Mesothelial cell of epicardium (in vitro differentiated cells): Measurements from ENCODE around the gene CHRM5. TPM values are rescaled to one million over a fixed set of nuclear protein-coding genes. Genes with fewer than 3 reads are reported as not detected.
"Not testable (repeated sequence)": the region's sequence is repeated elsewhere in the genome, so short reads cannot be mapped to it uniquely, and the experiment has no call there.

Source experiments
- DNase-seq, 2 experiments: peaks; one replicate each; pipeline ENCODE4 v3.0.0; 2021; ENCODE audit warnings: low spot score in 2 of 2; ENCODE audit not compliant: unreplicated experiment in 2 of 2
- H3K27ac Mint-ChIP-seq: 2 replicates; pipeline ENCODE4 v1.8.0; 2021; ENCODE audit warnings: mixed read lengths
- H3K27me3 Mint-ChIP-seq: 2 replicates; pipeline ENCODE4 v1.8.0; 2021; ENCODE audit warnings: low read depth, mixed read lengths
- H3K36me3 Mint-ChIP-seq: 2 replicates; pipeline ENCODE4 v1.8.0; 2021; ENCODE audit warnings: mixed read lengths
- H3K4me1 Mint-ChIP-seq: 2 replicates; pipeline ENCODE4 v1.8.0; 2021; ENCODE audit warnings: mixed read lengths
- H3K4me3 Mint-ChIP-seq: 2 replicates; pipeline ENCODE4 v1.8.0; 2021; ENCODE audit warnings: mild to moderate bottlenecking, moderate library complexity, mixed read lengths
- H3K9me3 Mint-ChIP-seq: 2 replicates; pipeline ENCODE4 v1.8.0; 2021; ENCODE audit warnings: mixed read lengths
- total RNA-seq: library from RNA; stranded (reverse); gene quantifications from 3 replicates; pipeline ENCODE4 v1.2.1, GENCODE V29; 2021
- TF ChIP-seq, protein P1 (sequence below): fragments of 200-600 bp; sonication (generic); IDR thresholded peaks from one replicate; pipeline ENCODE4 v1.5.0; 2021; ENCODE audit warnings: antibody characterized with exemption; ENCODE audit not compliant: unreplicated experiment

The CHRM5 gene
- total RNA-seq, 1 donor from 2014 or later: 0.13 TPM

DNA sequence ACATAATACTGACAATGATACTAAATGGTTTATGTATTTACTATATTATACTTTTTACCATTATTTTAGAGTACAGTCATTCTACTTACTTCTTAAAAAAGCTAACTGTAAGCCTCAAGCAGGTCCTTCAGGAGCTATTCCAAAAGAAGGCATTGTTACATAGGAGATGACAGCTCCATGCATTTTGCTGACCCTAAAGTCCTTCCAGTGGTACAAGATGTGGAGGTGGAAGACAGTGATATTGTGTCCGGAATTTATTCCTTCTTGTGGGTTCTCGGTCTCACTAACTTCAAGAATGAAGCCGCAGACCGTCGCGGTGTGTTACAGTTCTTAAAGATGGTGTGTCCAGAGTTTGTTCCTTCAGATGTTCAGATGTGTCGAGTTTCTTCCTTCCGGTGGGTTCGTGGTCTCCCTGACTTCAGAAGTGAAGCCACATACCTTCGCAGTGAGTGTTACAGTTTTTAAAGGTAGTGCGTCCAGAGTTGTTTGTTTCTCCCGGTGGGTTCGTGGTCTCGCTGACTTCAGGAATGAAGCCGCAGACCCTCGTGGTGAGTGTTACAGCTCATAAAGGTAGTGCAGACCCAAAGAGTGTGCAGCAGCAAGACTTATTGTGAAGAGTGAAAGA is 49.8 kb downstream of the CHRM5 start:
- no peak for DNase-seq
- Mint-ChIP-seq H3K27me3 (no peaks in the 10 kb centered on the region), H3K9me3 (peaks cover 5% of the 10 kb centered on the region), H3K4me1 (no peaks in the 10 kb centered on the region), H3K27ac (no peak overlapping the region), H3K36me3 (peaks cover 8% of the 10 kb centered on the region), H3K4me3 (no peak overlapping the region)
- TF ChIP-seq, protein P1, sequence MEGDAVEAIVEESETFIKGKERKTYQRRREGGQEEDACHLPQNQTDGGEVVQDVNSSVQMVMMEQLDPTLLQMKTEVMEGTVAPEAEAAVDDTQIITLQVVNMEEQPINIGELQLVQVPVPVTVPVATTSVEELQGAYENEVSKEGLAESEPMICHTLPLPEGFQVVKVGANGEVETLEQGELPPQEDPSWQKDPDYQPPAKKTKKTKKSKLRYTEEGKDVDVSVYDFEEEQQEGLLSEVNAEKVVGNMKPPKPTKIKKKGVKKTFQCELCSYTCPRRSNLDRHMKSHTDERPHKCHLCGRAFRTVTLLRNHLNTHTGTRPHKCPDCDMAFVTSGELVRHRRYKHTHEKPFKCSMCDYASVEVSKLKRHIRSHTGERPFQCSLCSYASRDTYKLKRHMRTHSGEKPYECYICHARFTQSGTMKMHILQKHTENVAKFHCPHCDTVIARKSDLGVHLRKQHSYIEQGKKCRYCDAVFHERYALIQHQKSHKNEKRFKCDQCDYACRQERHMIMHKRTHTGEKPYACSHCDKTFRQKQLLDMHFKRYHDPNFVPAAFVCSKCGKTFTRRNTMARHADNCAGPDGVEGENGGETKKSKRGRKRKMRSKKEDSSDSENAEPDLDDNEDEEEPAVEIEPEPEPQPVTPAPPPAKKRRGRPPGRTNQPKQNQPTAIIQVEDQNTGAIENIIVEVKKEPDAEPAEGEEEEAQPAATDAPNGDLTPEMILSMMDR: no peak

DNA sequence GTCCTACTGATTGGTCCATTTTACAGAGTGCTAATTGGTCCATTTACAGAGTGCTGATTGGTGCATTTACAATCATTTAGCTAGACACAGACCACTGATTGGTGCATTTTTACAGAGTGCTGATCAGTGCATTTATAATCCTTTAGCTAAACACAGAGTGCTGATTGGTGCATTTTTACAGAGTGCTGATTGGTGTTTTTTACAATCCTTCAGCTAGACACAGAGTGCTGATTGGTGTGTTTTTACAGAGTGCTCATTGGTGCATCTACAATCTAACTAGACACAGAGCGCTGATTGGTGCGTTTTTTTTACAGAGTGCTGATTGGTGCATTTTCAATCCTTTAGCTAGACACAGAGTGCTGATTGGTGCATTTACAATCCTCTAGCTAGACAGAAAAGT is 50.4 kb downstream of the CHRM5 start:
- DNase-seq, H3K4me1 Mint-ChIP-seq, H3K27ac Mint-ChIP-seq, H3K36me3 Mint-ChIP-seq, H3K9me3 Mint-ChIP-seq, H3K27me3 Mint-ChIP-seq, H3K4me3 Mint-ChIP-seq: not testable (repeated sequence)

DNA sequence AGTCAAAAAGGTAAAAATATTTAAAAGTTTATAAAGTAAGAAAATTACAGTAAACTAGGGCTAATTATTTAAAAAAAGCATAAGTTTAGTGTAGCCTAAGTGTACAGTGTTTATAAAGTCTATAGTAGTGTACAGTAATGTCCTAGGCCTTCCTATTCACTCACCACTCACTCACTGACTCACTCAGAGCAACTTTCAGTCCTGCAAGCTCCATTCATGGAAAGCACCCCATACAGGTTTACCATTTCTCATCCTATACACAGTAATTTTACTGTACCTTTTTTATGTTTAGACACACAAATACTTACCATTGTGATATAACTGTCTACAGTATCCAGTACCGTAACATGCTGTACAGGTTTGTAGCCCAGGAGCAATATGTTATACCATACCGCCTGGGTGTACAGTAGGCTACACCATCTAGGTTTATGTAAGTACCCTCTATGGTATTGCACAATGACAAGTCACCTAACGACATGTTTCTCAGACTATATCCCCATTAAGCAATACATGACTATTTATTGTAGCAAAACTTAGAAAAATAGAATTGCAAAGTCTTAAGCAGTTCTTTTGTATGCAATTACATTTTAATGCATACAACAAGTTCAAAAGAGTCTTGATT is 51.2 kb downstream of the CHRM5 start:
- Mint-ChIP-seq H3K9me3 (peaks cover 5% of the 10 kb centered on the region), H3K27ac (no peak overlapping the region), H3K27me3 (no peaks in the 10 kb centered on the region), H3K4me1 (peaks cover 2% of the 10 kb centered on the region), H3K36me3 (peaks cover 8% of the 10 kb centered on the region), H3K4me3 (no peak overlapping the region)
- TF ChIP-seq, protein P1: no peak
- no peak for DNase-seq

DNA sequence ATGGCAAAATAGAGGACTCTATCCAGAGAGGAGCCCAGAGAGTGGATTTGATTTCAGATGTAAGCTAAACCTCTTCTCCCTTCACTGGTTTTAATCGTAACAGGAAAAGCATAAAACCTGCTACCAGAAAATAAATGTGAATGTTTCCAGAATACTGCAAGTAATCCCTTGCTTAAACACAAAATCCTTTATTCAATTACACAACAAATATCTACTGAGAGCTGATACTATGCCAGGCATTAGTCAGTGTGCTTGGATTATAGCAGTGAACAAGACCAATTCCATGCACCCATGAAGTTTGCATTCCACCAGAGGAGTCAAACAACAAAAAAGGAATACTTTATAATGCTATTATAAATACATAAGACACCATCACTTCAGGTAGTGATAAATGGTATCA is 55.6 kb downstream of the CHRM5 start:
- peaks cover 12% of the 10 kb centered on the region for H3K9me3 Mint-ChIP-seq

DNA sequence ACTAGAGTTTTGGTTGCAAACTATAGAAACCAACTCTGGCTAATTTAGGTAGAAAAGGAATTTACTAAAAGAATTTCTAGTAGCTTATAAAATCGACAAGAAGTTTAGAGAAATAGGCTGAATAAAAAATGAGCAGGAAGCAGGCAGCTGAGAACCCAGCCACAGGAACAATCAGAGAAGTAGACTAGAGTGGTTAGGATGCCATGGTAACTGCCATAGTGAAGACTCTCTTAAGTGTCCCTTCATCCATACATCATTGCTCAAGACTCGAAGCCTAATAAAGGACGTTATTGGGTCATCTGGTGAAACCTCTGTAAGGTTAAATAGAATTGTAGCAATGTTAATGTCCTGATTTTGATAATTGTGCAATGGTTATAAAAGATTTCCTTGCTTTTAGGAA is 57.0 kb downstream of the CHRM5 start:
- Mint-ChIP-seq H3K4me3 (no peak overlapping the region), H3K4me1 (peaks cover 2% of the 10 kb centered on the region), H3K27me3 (no peaks in the 10 kb centered on the region), H3K27ac (no peak overlapping the region), H3K36me3 (peaks cover 8% of the 10 kb centered on the region), H3K9me3 (peaks cover 16% of the 10 kb centered on the region)
- TF ChIP-seq, protein P1: no peak
- DNase-seq: no peak

More for the DNA sequence above, 55.6 kb downstream of the CHRM5 start:
- DNase-seq: no peak
- H3K4me3 Mint-ChIP-seq: no peak overlapping the region
- peaks cover 2% of the 10 kb centered on the region for H3K4me1 Mint-ChIP-seq
- no peaks in the 10 kb centered on the region for H3K27me3 Mint-ChIP-seq
- no peak overlapping the region for H3K27ac Mint-ChIP-seq
- TF ChIP-seq, protein P1: no peak
- peaks cover 6% of the 10 kb centered on the region for H3K36me3 Mint-ChIP-seq

DNA sequence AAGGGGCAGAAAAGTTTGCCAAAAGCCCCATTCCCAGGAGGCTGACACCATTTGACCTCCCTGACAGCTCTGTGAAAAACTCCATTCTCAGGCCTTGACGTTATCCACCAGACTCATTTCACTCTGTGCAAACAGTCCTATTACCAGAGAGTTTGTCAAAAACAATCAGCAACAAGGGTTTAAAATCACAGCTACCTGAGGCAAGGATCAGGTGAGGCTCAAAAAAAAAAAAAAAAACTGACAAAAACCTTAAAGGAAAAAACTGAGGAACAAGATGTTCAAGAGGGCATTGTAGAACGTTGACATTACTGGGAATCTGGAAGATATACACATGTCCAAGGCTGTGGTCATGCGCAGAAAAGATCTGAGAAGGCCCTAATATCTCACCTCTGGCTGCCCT is 59.3 kb downstream of the CHRM5 start:
- peaks cover 8% of the 10 kb centered on the region for H3K36me3 Mint-ChIP-seq
- H3K4me1 Mint-ChIP-seq: peaks cover 2% of the 10 kb centered on the region
- no peaks in the 10 kb centered on the region for H3K27me3 Mint-ChIP-seq
- H3K27ac Mint-ChIP-seq: no peak overlapping the region
- H3K4me3 Mint-ChIP-seq: no peak overlapping the region
- DNase-seq: no peak
- peaks cover 16% of the 10 kb centered on the region for H3K9me3 Mint-ChIP-seq
- TF ChIP-seq, protein P1: no peak
